Measurements from ENCODE around the gene PAK3.
A peak's percentile ranks its signal among the peaks of the same experiment; 100 is the strongest.

PAK3 gene

GRCh38 chrX:111095974-111096895, at the start of gene PAK3:
TSS of gene PAK3 (plus strand) at chrX:111096191. CDS start at chrX:111123104, 26,913 bp downstream.
- Histone ChIP-seq H3K36me3 (ENCODE audit: control insufficient read depth, insufficient read depth, low read length) (no peaks in the 10 kb centered on the region), H3K27ac (ENCODE audit: low read depth, low read length) (no peak within 1 kb of the TSS)

GRCh38 chrX:111047575-111047974, 48.4 kb upstream of the PAK3 start:
- peaks cover 37% of the 10 kb centered on the region; the same call in 1 of the 2 replicates for H3K27me3 ChIP-seq (ENCODE audit: control insufficient read depth, insufficient read depth, low read length)
- no peaks in the 10 kb centered on the region for H3K36me3 ChIP-seq (ENCODE audit: control insufficient read depth, insufficient read depth, low read length)
- no peak overlapping the region for H3K9ac ChIP-seq (ENCODE audit: low read length)
- H3K9me3 ChIP-seq (ENCODE audit: control insufficient read depth, insufficient read depth, low read depth, low read length): no peaks in the 10 kb centered on the region
- no peak overlapping the region for H3K27ac ChIP-seq (ENCODE audit: low read depth, low read length)
- no peaks in the 10 kb centered on the region for H3K4me1 ChIP-seq (ENCODE audit: control insufficient read depth, insufficient read depth, low read length)
- no peak overlapping the region for H3K4me3 ChIP-seq (ENCODE audit: low read depth, low read length)

More at GRCh38 chrX:111095974-111096895, at the start of gene PAK3:
- no peaks in the 10 kb centered on the region for H3K9me3 ChIP-seq (ENCODE audit: control insufficient read depth, insufficient read depth, low read depth, low read length)
- peaks cover 16% of the 10 kb centered on the region for H3K4me1 ChIP-seq (ENCODE audit: control insufficient read depth, insufficient read depth, low read length)
- peak within 1 kb of the TSS; percentile 92 for H3K4me3 ChIP-seq (ENCODE audit: low read depth, low read length)
- H3K27me3 ChIP-seq (ENCODE audit: control insufficient read depth, insufficient read depth, low read length): peaks cover 65% of the 10 kb centered on the region
- peak within 1 kb of the TSS; percentile 34 for H3K9ac ChIP-seq (ENCODE audit: low read length)

- no peaks in the 10 kb centered on the region for H3K4me1 ChIP-seq (ENCODE audit: control insufficient read depth, insufficient read depth, low read length)
- no peaks in the 10 kb centered on the region for H3K9me3 ChIP-seq (ENCODE audit: control insufficient read depth, insufficient read depth, low read depth, low read length)
- H3K9ac ChIP-seq (ENCODE audit: low read length): no peak overlapping the region
- H3K27ac ChIP-seq (ENCODE audit: low read depth, low read length): no peak overlapping the region
- no peak overlapping the region for H3K4me3 ChIP-seq (ENCODE audit: low read depth, low read length)
- no peaks in the 10 kb centered on the region for H3K36me3 ChIP-seq (ENCODE audit: control insufficient read depth, insufficient read depth, low read length)
- peaks cover 30% of the 10 kb centered on the region; the same call in 1 of the 2 replicates for H3K27me3 ChIP-seq (ENCODE audit: control insufficient read depth, insufficient read depth, low read length)
Observed at GRCh38 chrX:111052478-111052877, 43.5 kb upstream of the PAK3 start.

GRCh38 chrX:111071542-111072277, 24.3 kb upstream of the PAK3 start:
- Histone ChIP-seq H3K27me3 (ENCODE audit: control insufficient read depth, insufficient read depth, low read length) (peaks cover 14% of the 10 kb centered on the region; the same call in 1 of the 2 replicates), H3K36me3 (ENCODE audit: control insufficient read depth, insufficient read depth, low read length) (no peaks in the 10 kb centered on the region), H3K9me3 (ENCODE audit: control insufficient read depth, insufficient read depth, low read depth, low read length) (peaks cover 15% of the 10 kb centered on the region), H3K9ac (ENCODE audit: low read length) (no peak overlapping the region), H3K4me3 (ENCODE audit: low read depth, low read length) (no peak overlapping the region), H3K27ac (ENCODE audit: low read depth, low read length) (no peak overlapping the region), H3K4me1 (ENCODE audit: control insufficient read depth, insufficient read depth, low read length) (no peaks in the 10 kb centered on the region)

GRCh38 chrX:111083081-111083480, 12.9 kb upstream of the PAK3 start:
- H3K36me3 ChIP-seq (ENCODE audit: control insufficient read depth, insufficient read depth, low read length): no peaks in the 10 kb centered on the region
- H3K9ac ChIP-seq (ENCODE audit: low read length): no peak overlapping the region
- H3K27me3 ChIP-seq (ENCODE audit: control insufficient read depth, insufficient read depth, low read length): peaks cover 6% of the 10 kb centered on the region; the same call in 1 of the 2 replicates
- H3K9me3 ChIP-seq (ENCODE audit: control insufficient read depth, insufficient read depth, low read depth, low read length): no peaks in the 10 kb centered on the region
- no peak overlapping the region for H3K4me3 ChIP-seq (ENCODE audit: low read depth, low read length)
- H3K4me1 ChIP-seq (ENCODE audit: control insufficient read depth, insufficient read depth, low read length): peaks cover 29% of the 10 kb centered on the region
- no peak overlapping the region for H3K27ac ChIP-seq (ENCODE audit: low read depth, low read length)

GRCh38 chrX:111086591-111087006, 9.4 kb upstream of the PAK3 start:
- H3K9ac ChIP-seq (ENCODE audit: low read length): no peak overlapping the region
- H3K9me3 ChIP-seq (ENCODE audit: control insufficient read depth, insufficient read depth, low read depth, low read length): no peaks in the 10 kb centered on the region
- H3K4me3 ChIP-seq (ENCODE audit: low read depth, low read length): peak overlapping the region; percentile 20
- H3K27ac ChIP-seq (ENCODE audit: low read depth, low read length): peak overlapping the region; percentile 73; the same call in 1 of the 2 replicates
- H3K36me3 ChIP-seq (ENCODE audit: control insufficient read depth, insufficient read depth, low read length): no peaks in the 10 kb centered on the region
- H3K27me3 ChIP-seq (ENCODE audit: control insufficient read depth, insufficient read depth, low read length): peaks cover 31% of the 10 kb centered on the region
- peaks cover 29% of the 10 kb centered on the region for H3K4me1 ChIP-seq (ENCODE audit: control insufficient read depth, insufficient read depth, low read length)

- Histone ChIP-seq H3K4me3 (ENCODE audit: low read depth, low read length) (no peak overlapping the region), H3K27ac (ENCODE audit: low read depth, low read length) (no peak overlapping the region), H3K9ac (ENCODE audit: low read length) (no peak overlapping the region), H3K36me3 (ENCODE audit: control insufficient read depth, insufficient read depth, low read length) (no peaks in the 10 kb centered on the region), H3K4me1 (ENCODE audit: control insufficient read depth, insufficient read depth, low read length) (peaks cover 29% of the 10 kb centered on the region), H3K27me3 (ENCODE audit: control insufficient read depth, insufficient read depth, low read length) (peaks cover 51% of the 10 kb centered on the region), H3K9me3 (ENCODE audit: control insufficient read depth, insufficient read depth, low read depth, low read length) (no peaks in the 10 kb centered on the region)
Observed at GRCh38 chrX:111088628-111089027, 7.4 kb upstream of the PAK3 start.

- no peak overlapping the region for H3K9ac ChIP-seq (ENCODE audit: low read length)
- no peaks in the 10 kb centered on the region for H3K36me3 ChIP-seq (ENCODE audit: control insufficient read depth, insufficient read depth, low read length)
- H3K27ac ChIP-seq (ENCODE audit: low read depth, low read length): no peak overlapping the region
- no peak overlapping the region for H3K4me3 ChIP-seq (ENCODE audit: low read depth, low read length)
- H3K9me3 ChIP-seq (ENCODE audit: control insufficient read depth, insufficient read depth, low read depth, low read length): no peaks in the 10 kb centered on the region
- peaks cover 62% of the 10 kb centered on the region for H3K27me3 ChIP-seq (ENCODE audit: control insufficient read depth, insufficient read depth, low read length)
- H3K4me1 ChIP-seq (ENCODE audit: control insufficient read depth, insufficient read depth, low read length): peaks cover 20% of the 10 kb centered on the region
Observed at GRCh38 chrX:111090458-111090857, 5.5 kb upstream of the PAK3 start.

GRCh38 chrX:111098874-111099273, 2.9 kb downstream of the PAK3 start:
- Histone ChIP-seq H3K9me3 (ENCODE audit: control insufficient read depth, insufficient read depth, low read depth, low read length) (no peaks in the 10 kb centered on the region), H3K9ac (ENCODE audit: low read length) (no peak overlapping the region), H3K36me3 (ENCODE audit: control insufficient read depth, insufficient read depth, low read length) (no peaks in the 10 kb centered on the region; the same call in 1 of the 2 replicates), H3K27me3 (ENCODE audit: control insufficient read depth, insufficient read depth, low read length) (peaks cover 47% of the 10 kb centered on the region), H3K4me1 (ENCODE audit: control insufficient read depth, insufficient read depth, low read length) (peaks cover 16% of the 10 kb centered on the region), H3K27ac (ENCODE audit: low read depth, low read length) (no peak overlapping the region), H3K4me3 (ENCODE audit: low read depth, low read length) (peak overlapping the region; percentile 45)

GRCh38 chrX:111100191-111100590, 4.2 kb downstream of the PAK3 start:
- H3K4me3 ChIP-seq (ENCODE audit: low read depth, low read length): no peak overlapping the region
- peaks cover 48% of the 10 kb centered on the region for H3K27me3 ChIP-seq (ENCODE audit: control insufficient read depth, insufficient read depth, low read length)
- no peaks in the 10 kb centered on the region for H3K9me3 ChIP-seq (ENCODE audit: control insufficient read depth, insufficient read depth, low read depth, low read length)
- no peak overlapping the region for H3K27ac ChIP-seq (ENCODE audit: low read depth, low read length)
- H3K4me1 ChIP-seq (ENCODE audit: control insufficient read depth, insufficient read depth, low read length): peaks cover 16% of the 10 kb centered on the region
- H3K9ac ChIP-seq (ENCODE audit: low read length): no peak overlapping the region
- H3K36me3 ChIP-seq (ENCODE audit: control insufficient read depth, insufficient read depth, low read length): peaks cover 5% of the 10 kb centered on the region; the same call in 1 of the 2 replicates

- Histone ChIP-seq H3K27ac (ENCODE audit: low read depth, low read length) (no peak overlapping the region), H3K9ac (ENCODE audit: low read length) (no peak overlapping the region), H3K27me3 (ENCODE audit: control insufficient read depth, insufficient read depth, low read length) (peaks cover 37% of the 10 kb centered on the region)
Observed at GRCh38 chrX:111101580-111101979, 5.6 kb downstream of the PAK3 start.

More at GRCh38 chrX:111101580-111101979, 5.6 kb downstream of the PAK3 start:
- H3K4me3 ChIP-seq (ENCODE audit: low read depth, low read length): no peak overlapping the region
- H3K9me3 ChIP-seq (ENCODE audit: control insufficient read depth, insufficient read depth, low read depth, low read length): no peaks in the 10 kb centered on the region
- peaks cover 13% of the 10 kb centered on the region; the same call in 1 of the 2 replicates for H3K36me3 ChIP-seq (ENCODE audit: control insufficient read depth, insufficient read depth, low read length)
- peaks cover 16% of the 10 kb centered on the region for H3K4me1 ChIP-seq (ENCODE audit: control insufficient read depth, insufficient read depth, low read length)
